Hippocampal formation (tissue), 2 donors: ENCODE measurements around the gene HRAS.

Source experiments
- DNase-seq, 2 donors: peaks; one replicate each; lab custom pipeline; 2025; lab: John Stamatoyannopoulos, UW

Gene HRAS

GRCh38 chr11:567011-567628 lies 31.7 kb upstream of the HRAS start:
- DNase-seq = no peak

- DNase-seq = no peak
These were observed 30.6 kb upstream of the HRAS start for GRCh38 chr11:565921-566509.

- no peak for DNase-seq
These were observed 28.6 kb upstream of the HRAS start for GRCh38 chr11:563812-564578.

GRCh38 chr11:563066-563811 lies 27.9 kb upstream of the HRAS start:
- DNase-seq = no peak

- DNase-seq = no peak
These were observed 26.8 kb upstream of the HRAS start for GRCh38 chr11:562046-562645.

GRCh38 chr11:561148-562003 lies 26.0 kb upstream of the HRAS start:
- no peak for DNase-seq

- DNase-seq = peak; percentile 68 to 86
These were observed 25.1 kb upstream of the HRAS start, which contains the start of the genes LMNTD2 and RASSF7 for GRCh38 chr11:560305-561147. Gene LMNTD2, minus strand, starts transcription at chr11:560738. Its CDS starts 22 bp downstream, at chr11:560716. Gene RASSF7, plus strand, starts transcription at chr11:560970. Its CDS starts 799 bp downstream, at chr11:561769.

GRCh38 chr11:559712-560304 lies 24.4 kb upstream of the HRAS start:
- no peak for DNase-seq

GRCh38 chr11:559020-559620 lies 23.7 kb upstream of the HRAS start:
- DNase-seq = no peak

- no peak for DNase-seq
These were observed 23.1 kb upstream of the HRAS start for GRCh38 chr11:558503-558902.

GRCh38 chr11:557328-558132 lies 22.2 kb upstream of the HRAS start:
- DNase-seq = no peak

GRCh38 chr11:556662-557256 lies 21.4 kb upstream of the HRAS start:
- DNase-seq = no peak

- DNase-seq = no peak
These were observed 20.6 kb upstream of the HRAS start for GRCh38 chr11:555780-556661.

- no peak for DNase-seq
These were observed 19.9 kb upstream of the HRAS start for GRCh38 chr11:555227-555779.

- DNase-seq = peak in 1 of 2 donors; percentile 10
These were observed 19.3 kb upstream of the HRAS start for GRCh38 chr11:554428-555226.

GRCh38 chr11:553988-554340 lies 18.6 kb upstream of the HRAS start:
- DNase-seq = no peak
